Measurements from ENCODE around the gene PITHD1.

GRCh38 chr1:23801338-23801748 lies 23.1 kb downstream of the PITHD1 start:
- TF ChIP-seq GTF2F1 (IDR thresholded peaks at IDR 0.05; ENCODE audit: borderline replicate concordance, low read depth, low read length) (no peak), POLR2A (IDR thresholded peaks at IDR 0.05; ENCODE audit: control extremely low read depth in 1 of 2, low read depth in 2 of 2, low read length in 2 of 2) (no peak), GABPA (IDR thresholded peaks at IDR 0.05; ENCODE audit: borderline replicate concordance, insufficient read depth, low read length) (no peak), HDAC2 (IDR thresholded peaks at IDR 0.05; ENCODE audit: borderline replicate concordance in 1 of 2, low read depth in 2 of 2, low read length in 2 of 2) (0 out of 4 replicates have a peak, but pooled peaks of 1 of the 2 experiments have one; percentile 0), MAFK (IDR thresholded peaks at IDR 0.05; ENCODE audit: low read depth, low read length) (no peak), EZH2 (IDR thresholded peaks at IDR 0.05; ENCODE audit: low read depth, low read length, severe bottlenecking) (no peak), BRCA1 (IDR thresholded peaks at IDR 0.05; ENCODE audit: low read depth, low read length) (no peak), ATF3 (IDR thresholded peaks at IDR 0.05; ENCODE audit: insufficient read depth, low read depth, low read length) (no peak), RFX5 (IDR thresholded peaks at IDR 0.05; ENCODE audit: borderline replicate concordance, low read depth, low read length) (no peak), CTCF (IDR thresholded peaks at IDR 0.05; ENCODE audit: control extremely low read depth in 1 of 3, insufficient read depth in 1 of 3, low read depth in 1 of 3, low read length in 3 of 3) (no peak)
